Measurements from ENCODE around the gene TRAPPC5.

TRAPPC5 gene

DNA sequence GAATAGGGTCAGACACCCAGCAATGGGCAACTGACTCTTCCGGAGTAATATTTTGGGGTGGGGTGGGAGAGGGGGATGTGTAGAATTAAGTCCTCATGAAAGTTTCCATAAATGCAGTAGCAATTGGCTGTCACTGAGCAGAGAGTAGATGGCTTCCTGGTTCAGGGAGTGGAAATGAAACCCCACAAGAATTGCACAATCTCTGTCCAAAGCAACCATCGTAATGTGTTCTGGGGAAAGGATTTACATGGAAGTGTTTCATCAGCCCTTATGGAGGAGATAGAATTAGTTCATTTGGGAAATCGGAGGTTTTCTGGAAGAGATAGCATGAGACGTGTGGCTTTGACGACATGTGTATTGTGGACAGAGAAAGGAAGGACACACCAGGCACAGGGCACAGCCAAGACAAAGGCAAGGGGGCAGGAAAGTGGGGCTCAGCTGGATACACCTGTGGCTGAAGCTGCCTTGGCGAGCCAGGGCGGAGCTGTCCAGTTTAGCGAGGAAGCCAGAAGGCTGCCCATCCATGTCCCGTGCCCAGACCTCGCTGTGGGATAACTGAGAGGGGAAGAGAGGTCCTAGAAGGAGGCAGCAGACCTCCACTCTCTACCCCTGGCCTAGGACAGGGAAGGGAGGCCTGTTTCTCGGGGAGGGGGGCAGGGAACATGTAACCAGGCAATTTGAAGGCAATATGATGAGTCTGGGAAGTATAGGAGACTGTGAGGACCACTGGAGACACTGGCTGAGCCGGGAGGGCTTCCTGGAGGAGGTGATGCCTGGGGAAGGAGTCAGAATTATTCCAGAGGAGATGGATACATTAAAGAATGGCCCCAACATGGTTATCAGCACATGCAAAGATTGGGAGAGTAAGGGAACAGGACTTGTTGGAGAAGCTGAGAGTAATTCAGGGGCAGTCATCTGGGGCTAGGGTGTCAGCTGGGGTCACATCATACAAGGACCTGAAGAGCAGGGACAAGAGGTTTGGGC lies 53.9 kb downstream of the TRAPPC5 start:
- DNase-seq: no peak

DNA sequence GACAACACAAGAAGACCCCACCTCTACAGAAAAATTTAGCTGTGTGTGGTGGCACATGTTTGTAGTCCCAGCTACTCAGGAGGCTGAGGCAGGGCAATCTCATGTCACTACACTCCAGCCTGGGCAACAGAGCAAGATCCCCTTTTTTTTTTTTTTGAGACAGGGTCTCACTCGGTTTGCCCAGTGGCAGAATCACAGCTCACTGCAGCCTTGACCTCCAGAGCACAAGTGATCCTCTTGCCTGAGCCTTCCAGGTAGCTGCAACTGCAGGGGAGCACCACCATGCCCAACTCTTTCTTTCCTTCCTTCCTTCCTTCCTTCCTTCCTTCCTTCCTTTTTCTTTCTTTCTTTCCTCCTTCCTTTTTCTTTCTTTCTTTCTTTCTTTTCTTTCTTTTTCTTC lies 55.5 kb downstream of the TRAPPC5 start:
- DNase-seq: no peak

DNA sequence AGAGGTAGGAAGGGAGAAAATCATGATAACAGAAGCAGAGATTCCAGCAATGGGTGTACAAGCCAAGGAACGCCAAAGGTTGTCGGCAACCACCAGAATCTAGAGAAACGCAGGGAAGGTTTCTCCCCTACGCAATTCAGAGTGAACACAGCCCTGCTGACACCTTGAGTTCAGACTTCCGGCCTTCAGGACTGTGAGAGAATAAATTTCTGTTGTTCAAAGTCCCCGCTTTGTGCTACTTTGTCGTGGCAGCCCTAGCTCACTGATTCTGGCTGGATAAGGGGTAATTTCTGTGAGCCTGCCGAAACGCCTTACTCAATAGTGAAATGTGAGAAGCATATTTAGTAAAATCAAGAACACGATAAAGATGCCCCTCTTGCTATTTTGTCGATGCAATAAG lies 56.6 kb downstream of the TRAPPC5 start:
- no peak for DNase-seq
